Neutrophil (primary cell): Measurements from ENCODE around the gene SMC1B.
A peak's percentile ranks its signal among the peaks of the same experiment; 100 is the strongest.

ENCODE experiments used
- H3K27ac ChIP-seq: fragments of 200-600 bp; sonication (generic); 2 replicates; pipeline ENCODE4 v1.5.1; 2016; ENCODE audit warnings: mild to moderate bottlenecking, moderate library complexity
- H3K27me3 ChIP-seq: fragments of 200-600 bp; sonication (generic); 2 replicates; pipeline ENCODE4 v1.6.0; 2016; ENCODE audit warnings: mild to moderate bottlenecking
- H3K36me3 ChIP-seq: fragments of 200-600 bp; sonication (generic); 2 replicates; pipeline ENCODE4 v1.5.1; 2017
- H3K4me1 ChIP-seq, 2 experiments: fragments of 200-600 bp in 1 of 2; sonication (generic) in 1 of 2; 1 replicate in 1 of 2; 2 replicates in 1 of 2; pipeline versions ENCODE4 v1.5.1 to v1.6.1; 2013 to 2016; ENCODE audit warnings: low read depth in 1 of 2, low read length in 1 of 2, mild to moderate bottlenecking in 1 of 2, moderate library complexity in 1 of 2; ENCODE audit not compliant: control insufficient read depth in 1 of 2, insufficient read depth in 1 of 2
- H3K4me3 ChIP-seq, 2 experiments: fragments of 200-600 bp in 1 of 2; sonication (generic) in 1 of 2; 1 replicate in 1 of 2; 2 replicates in 1 of 2; pipeline ENCODE4 v1.5.1; 2013 to 2016; ENCODE audit warnings: low read depth in 1 of 2, low read length in 1 of 2, mild to moderate bottlenecking in 1 of 2, moderate library complexity in 1 of 2
- H3K9me3 ChIP-seq: fragments of 200-600 bp; sonication (generic); 2 replicates; pipeline ENCODE4 v1.5.1; 2016
- TF ChIP-seq, protein P1 (sequence below): fragments of 200-600 bp; sonication (generic); IDR thresholded peaks from 2 replicates; pipeline ENCODE4 v1.5.1; 2016; ENCODE audit warnings: antibody characterized with exemption

SMC1B gene

DNA sequence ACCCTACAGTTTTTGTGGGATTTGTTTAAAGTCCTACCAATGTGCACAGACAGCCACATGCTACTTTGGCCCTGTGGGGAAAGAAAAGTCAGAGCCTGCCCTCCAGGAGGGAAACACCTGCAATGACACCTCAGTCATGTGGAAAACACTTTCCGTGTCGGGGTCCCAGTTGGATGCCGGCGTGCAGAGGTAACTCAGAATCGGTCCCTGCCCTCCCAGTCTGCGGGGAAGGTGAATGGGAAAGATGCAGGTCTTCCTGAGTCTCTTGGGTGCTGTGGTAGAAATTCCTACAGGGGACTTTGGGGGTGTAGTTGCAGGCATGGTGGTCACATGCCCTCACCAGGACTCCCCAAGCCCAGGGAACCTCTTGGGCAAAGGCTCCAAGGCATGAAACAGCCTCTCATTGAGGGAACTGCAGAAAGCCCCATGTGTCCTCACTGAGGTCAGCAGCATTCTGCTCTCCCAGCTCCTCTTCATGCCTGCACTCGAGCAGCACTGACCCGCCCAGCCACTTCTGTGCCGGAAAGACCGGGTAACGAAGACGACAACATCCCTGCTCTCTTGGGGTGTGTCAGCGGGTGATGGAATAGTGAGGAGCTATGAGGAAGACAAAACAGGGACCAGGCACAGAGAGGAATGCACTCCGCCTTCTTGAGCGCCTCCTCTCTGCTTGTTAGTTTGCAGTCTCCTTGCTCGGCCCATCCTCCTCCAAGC is 4.8 kb upstream of the SMC1B start:
- peaks cover 7 to 8% of the 10 kb centered on the region in 2 experiments for H3K4me1 ChIP-seq
- no peak overlapping the region for H3K27ac ChIP-seq
- TF ChIP-seq, protein P1, sequence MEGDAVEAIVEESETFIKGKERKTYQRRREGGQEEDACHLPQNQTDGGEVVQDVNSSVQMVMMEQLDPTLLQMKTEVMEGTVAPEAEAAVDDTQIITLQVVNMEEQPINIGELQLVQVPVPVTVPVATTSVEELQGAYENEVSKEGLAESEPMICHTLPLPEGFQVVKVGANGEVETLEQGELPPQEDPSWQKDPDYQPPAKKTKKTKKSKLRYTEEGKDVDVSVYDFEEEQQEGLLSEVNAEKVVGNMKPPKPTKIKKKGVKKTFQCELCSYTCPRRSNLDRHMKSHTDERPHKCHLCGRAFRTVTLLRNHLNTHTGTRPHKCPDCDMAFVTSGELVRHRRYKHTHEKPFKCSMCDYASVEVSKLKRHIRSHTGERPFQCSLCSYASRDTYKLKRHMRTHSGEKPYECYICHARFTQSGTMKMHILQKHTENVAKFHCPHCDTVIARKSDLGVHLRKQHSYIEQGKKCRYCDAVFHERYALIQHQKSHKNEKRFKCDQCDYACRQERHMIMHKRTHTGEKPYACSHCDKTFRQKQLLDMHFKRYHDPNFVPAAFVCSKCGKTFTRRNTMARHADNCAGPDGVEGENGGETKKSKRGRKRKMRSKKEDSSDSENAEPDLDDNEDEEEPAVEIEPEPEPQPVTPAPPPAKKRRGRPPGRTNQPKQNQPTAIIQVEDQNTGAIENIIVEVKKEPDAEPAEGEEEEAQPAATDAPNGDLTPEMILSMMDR = no peak
- H3K4me3 ChIP-seq = no peak overlapping the region
- H3K27me3 ChIP-seq = peaks cover 9% of the 10 kb centered on the region
- H3K9me3 ChIP-seq = no peaks in the 10 kb centered on the region
- H3K36me3 ChIP-seq = peaks cover 8% of the 10 kb centered on the region

DNA sequence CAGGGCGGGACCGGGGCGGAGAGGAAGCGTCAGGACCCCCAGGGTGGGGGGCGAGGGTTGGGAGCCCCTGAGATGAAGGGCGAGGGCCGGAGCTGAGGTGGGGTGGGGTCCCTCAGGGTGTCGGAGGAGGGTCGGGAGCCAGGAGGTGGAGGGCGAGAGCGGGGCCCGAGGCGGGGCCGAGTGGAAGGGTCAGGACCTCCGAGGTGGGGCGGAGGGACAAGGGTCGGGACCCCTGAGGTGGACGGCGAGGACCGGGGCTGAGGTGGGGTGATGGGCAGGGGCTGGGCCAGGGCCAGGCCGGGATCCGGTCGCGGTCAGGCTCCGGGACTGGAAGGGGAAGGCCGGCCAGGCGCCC is 409 bp downstream of the SMC1B start:
- Histone ChIP-seq H3K9me3 (no peaks in the 10 kb centered on the region), H3K4me3 (peak overlapping the region; percentile 12 to 47), H3K27me3 (peaks cover 9% of the 10 kb centered on the region), H3K27ac (no peak overlapping the region), H3K36me3 (peaks cover under 1% of the 10 kb centered on the region), H3K4me1 (peaks cover 14 to 15% of the 10 kb centered on the region in 2 experiments)
- TF ChIP-seq, protein P1 = no peak

DNA sequence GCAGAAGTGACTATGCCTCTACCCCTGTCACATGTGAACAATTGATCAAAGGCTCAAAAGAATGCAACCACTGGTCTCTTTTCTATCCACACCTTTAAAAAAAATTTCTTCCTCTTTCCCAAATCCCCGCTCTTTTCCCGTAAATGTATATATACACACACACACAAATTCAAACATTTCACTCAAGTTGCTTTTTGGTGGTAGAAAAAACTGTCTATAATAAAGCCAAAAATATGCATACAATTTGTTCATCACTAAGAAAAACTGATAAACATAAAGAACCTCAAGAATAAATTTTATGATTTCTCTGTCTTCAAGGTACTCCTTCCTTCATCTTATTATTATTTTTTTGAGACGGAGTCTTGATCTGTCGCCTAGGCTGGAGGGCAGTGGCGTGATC is 5.6 kb downstream of the SMC1B start:
- no peaks in the 10 kb centered on the region for H3K9me3 ChIP-seq
- H3K27ac ChIP-seq = no peak overlapping the region
- TF ChIP-seq, protein P1 = no peak
- H3K27me3 ChIP-seq = no peaks in the 10 kb centered on the region
- no peak overlapping the region for H3K4me3 ChIP-seq
- H3K36me3 ChIP-seq = no peaks in the 10 kb centered on the region
- peaks cover 3% of the 10 kb centered on the region in 2 experiments for H3K4me1 ChIP-seq

DNA sequence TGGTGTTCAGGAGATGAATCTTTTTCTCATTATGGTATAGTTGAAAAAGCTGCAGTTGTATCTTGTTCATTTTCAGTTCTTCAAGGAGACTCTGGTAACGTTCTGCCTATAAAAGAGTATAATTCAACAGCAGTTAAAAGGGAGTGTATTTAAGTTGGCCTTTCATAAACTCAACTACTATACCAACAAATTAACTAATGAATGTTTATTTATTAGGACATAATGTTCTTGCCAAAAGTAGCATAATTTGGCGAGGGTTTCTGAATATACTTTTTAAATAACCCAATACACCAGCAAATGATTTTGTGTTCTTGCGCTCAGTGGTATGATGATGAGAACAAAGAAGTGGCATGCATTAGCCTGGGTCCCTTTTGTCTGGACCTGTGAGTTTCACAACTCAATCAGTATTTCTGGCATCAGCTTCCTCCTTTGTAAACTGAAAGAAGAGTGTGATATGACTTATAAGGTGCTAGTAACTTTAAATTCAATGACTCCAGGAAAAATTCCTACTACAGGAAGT is 10.9 kb downstream of the SMC1B start:
- Histone ChIP-seq H3K9me3 (no peaks in the 10 kb centered on the region), H3K4me1 (no peaks in the 10 kb centered on the region), H3K27ac (no peak overlapping the region), H3K27me3 (no peaks in the 10 kb centered on the region), H3K36me3 (no peaks in the 10 kb centered on the region), H3K4me3 (no peak overlapping the region)
- TF ChIP-seq, protein P1 = no peak

DNA sequence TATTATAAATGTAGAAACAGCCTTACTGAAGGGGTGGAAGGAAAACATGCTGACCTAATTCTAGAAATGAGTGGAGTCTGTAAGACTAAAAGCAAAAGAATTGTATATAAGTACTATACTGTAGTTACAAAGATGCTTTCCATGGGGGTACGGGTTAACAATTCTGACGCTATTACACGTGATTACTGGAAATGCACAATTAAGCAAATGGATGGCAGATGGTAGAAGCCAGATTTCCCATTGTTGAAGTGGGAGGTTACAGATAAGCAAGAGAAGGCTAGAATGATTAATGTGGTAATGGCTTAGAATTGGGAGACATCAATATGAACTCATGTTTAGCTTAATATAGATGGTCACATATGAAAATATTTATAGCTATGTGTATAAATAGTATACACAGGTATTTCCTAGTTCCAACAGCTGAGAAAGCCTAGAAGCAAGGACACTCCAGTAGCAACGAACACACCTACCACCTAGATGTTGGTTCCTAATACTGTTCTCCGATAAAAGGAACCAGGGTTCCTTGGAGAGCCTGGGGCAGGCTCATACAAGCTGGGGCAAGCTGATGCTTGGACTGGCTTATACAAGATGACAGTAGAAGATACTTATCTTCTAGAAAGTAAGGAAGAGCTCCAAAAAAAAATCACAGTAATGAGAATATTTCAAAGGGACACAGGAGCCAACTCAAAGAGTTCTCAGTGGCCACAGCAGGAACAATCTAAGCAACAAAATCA is 13.5 kb downstream of the SMC1B start:
- H3K4me3 ChIP-seq = no peak overlapping the region
- H3K36me3 ChIP-seq = no peaks in the 10 kb centered on the region
- no peaks in the 10 kb centered on the region for H3K9me3 ChIP-seq
- no peaks in the 10 kb centered on the region for H3K4me1 ChIP-seq
- no peaks in the 10 kb centered on the region for H3K27me3 ChIP-seq
- no peak overlapping the region for H3K27ac ChIP-seq
- TF ChIP-seq, protein P1 = no peak
